ENCODE results near the gene SSTR4.

Gene SSTR4

GRCh38 chr20:23086931-23087411 is 51.9 kb downstream of the SSTR4 start:
- TF ChIP-seq ZC3H10 (CRISPR knock-in tag; IDR thresholded peaks at IDR 0.05), result no peak
- no peak for TF ChIP-seq ESRRG (CRISPR knock-in tag; IDR thresholded peaks at IDR 0.05)
- no peak for TF ChIP-seq PPARA (CRISPR knock-in tag; IDR thresholded peaks at IDR 0.05; ENCODE audit: borderline replicate concordance)
- TF ChIP-seq SNAI2 (CRISPR knock-in tag; IDR thresholded peaks at IDR 0.05), result no peak
- no peak for TF ChIP-seq ZNF70 (CRISPR knock-in tag; IDR thresholded peaks at IDR 0.05)
- no peak for TF ChIP-seq TOX (CRISPR knock-in tag; IDR thresholded peaks at IDR 0.05; ENCODE audit: borderline replicate concordance)
- TF ChIP-seq ARNTL (CRISPR knock-in tag; IDR thresholded peaks at IDR 0.05; ENCODE audit: borderline replicate concordance, low read depth), result no peak
- TF ChIP-seq, protein P1, sequence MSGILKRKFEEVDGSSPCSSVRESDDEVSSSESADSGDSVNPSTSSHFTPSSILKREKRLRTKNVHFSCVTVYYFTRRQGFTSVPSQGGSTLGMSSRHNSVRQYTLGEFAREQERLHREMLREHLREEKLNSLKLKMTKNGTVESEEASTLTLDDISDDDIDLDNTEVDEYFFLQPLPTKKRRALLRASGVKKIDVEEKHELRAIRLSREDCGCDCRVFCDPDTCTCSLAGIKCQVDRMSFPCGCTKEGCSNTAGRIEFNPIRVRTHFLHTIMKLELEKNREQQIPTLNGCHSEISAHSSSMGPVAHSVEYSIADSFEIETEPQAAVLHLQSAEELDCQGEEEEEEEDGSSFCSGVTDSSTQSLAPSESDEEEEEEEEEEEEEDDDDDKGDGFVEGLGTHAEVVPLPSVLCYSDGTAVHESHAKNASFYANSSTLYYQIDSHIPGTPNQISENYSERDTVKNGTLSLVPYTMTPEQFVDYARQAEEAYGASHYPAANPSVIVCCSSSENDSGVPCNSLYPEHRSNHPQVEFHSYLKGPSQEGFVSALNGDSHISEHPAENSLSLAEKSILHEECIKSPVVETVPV (CRISPR knock-in tag; IDR thresholded peaks at IDR 0.05), result no peak
- TF ChIP-seq BACH2 (CRISPR knock-in tag; IDR thresholded peaks at IDR 0.05; ENCODE audit: borderline replicate concordance), result no peak
- TF ChIP-seq ZFP3 (CRISPR knock-in tag; IDR thresholded peaks at IDR 0.05), result no peak
- ATAC-seq, result no peak

GRCh38 chr20:23087587-23088251 is 52.6 kb downstream of the SSTR4 start:
- no peak for ATAC-seq
- no peak for TF ChIP-seq TCF4 (CRISPR knock-in tag; IDR thresholded peaks at IDR 0.05; ENCODE audit: borderline replicate concordance)
- no peak for TF ChIP-seq RARB (CRISPR knock-in tag; IDR thresholded peaks at IDR 0.05)
- TF ChIP-seq ZNF70 (CRISPR knock-in tag; IDR thresholded peaks at IDR 0.05), result no peak
- TF ChIP-seq, protein P1 (CRISPR knock-in tag; IDR thresholded peaks at IDR 0.05), result no peak
- TF ChIP-seq GLIS3 (CRISPR knock-in tag; IDR thresholded peaks at IDR 0.05), result no peak
- no peak for TF ChIP-seq BACH2 (CRISPR knock-in tag; IDR thresholded peaks at IDR 0.05; ENCODE audit: borderline replicate concordance)
- no peak for TF ChIP-seq ZNF8 (CRISPR knock-in tag; IDR thresholded peaks at IDR 0.05)
- no peak for TF ChIP-seq CREB5 (CRISPR knock-in tag; IDR thresholded peaks at IDR 0.05; ENCODE audit: low read depth)
- no peak for TF ChIP-seq POU6F1 (CRISPR knock-in tag; IDR thresholded peaks at IDR 0.05; ENCODE audit: borderline replicate concordance, low read depth)
- TF ChIP-seq ZFP30 (CRISPR knock-in tag; IDR thresholded peaks at IDR 0.05), result no peak
- no peak for TF ChIP-seq ZFP3 (CRISPR knock-in tag; IDR thresholded peaks at IDR 0.05)
- TF ChIP-seq TOX (CRISPR knock-in tag; IDR thresholded peaks at IDR 0.05; ENCODE audit: borderline replicate concordance), result no peak
- TF ChIP-seq PPARA (CRISPR knock-in tag; IDR thresholded peaks at IDR 0.05; ENCODE audit: borderline replicate concordance), result no peak
- TF ChIP-seq ZNF565 (CRISPR knock-in tag; conservative IDR thresholded peaks at IDR 0.05; ENCODE audit: low read depth), result no peak
- no peak for TF ChIP-seq ISL1 (CRISPR knock-in tag; IDR thresholded peaks at IDR 0.05)
- no peak for TF ChIP-seq ESRRG (CRISPR knock-in tag; IDR thresholded peaks at IDR 0.05)
- no peak for TF ChIP-seq SNAI2 (CRISPR knock-in tag; IDR thresholded peaks at IDR 0.05)
- TF ChIP-seq TSHZ2 (CRISPR knock-in tag; IDR thresholded peaks at IDR 0.05), result no peak
